ENCODE data around the gene MINDY4B.

The MINDY4B gene

DNA sequence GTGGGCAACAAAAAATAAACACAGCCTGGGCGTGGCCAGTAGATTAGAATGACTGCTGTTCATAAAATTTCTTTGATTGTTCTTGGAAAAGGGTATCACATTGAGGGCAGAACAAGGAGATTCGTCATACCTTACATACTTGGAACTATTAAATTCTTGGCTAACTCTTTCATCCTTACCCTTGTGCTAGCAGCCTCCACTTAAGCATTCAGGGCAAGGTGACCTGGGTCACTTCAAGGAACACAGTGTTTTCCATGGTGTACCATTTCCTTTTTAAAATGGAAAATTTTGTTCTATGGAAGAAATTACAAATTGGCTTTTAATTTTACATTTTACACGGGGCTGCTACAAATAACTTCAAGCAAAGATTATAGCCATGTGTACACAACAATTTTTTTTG is 60.8 kb downstream of the MINDY4B start:
- no peaks in the 10 kb centered on the region for H3K36me3 Mint-ChIP-seq

DNA sequence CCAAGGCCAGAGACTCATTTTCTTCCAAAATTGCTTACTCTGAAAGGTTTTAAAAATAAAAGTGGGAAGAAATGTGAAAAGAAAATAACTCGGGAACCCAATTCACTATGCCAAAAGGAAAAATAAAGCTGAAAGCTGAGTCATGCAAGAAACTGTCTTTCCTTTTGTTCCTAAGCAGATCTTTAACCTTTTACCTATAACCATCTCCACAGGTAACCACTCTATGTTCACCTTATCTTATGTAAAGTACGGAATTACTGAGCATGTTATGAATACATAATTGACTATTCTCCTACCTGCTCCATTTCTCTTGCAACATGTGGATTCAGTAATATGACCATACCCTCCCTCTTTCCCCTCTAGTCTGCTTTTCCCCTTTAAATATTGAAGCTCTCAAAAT is 62.0 kb downstream of the MINDY4B start:
- peaks cover 3% of the 10 kb centered on the region for H3K27me3 Mint-ChIP-seq
- H3K9me3 Mint-ChIP-seq (ENCODE audit: low read depth) = no peaks in the 10 kb centered on the region
- H3K4me1 Mint-ChIP-seq (ENCODE audit: low read depth) = no peaks in the 10 kb centered on the region
- no peak overlapping the region for H3K27ac Mint-ChIP-seq
- H3K36me3 Mint-ChIP-seq = no peaks in the 10 kb centered on the region
- H3K4me3 Mint-ChIP-seq = no peak overlapping the region

More for the DNA sequence above, 60.8 kb downstream of the MINDY4B start:
- no peak overlapping the region for H3K4me3 Mint-ChIP-seq
- H3K9me3 Mint-ChIP-seq (ENCODE audit: low read depth) = no peaks in the 10 kb centered on the region
- H3K27ac Mint-ChIP-seq = no peak overlapping the region
- no peaks in the 10 kb centered on the region for H3K4me1 Mint-ChIP-seq (ENCODE audit: low read depth)
- peaks cover 3% of the 10 kb centered on the region for H3K27me3 Mint-ChIP-seq

GRCh38 chr3:150840802-150841515 is 64.3 kb downstream of the MINDY4B start:
- H3K27me3 Mint-ChIP-seq = peaks cover 3% of the 10 kb centered on the region
- no peaks in the 10 kb centered on the region for H3K36me3 Mint-ChIP-seq
- no peak overlapping the region for H3K27ac Mint-ChIP-seq
- no peaks in the 10 kb centered on the region for H3K4me1 Mint-ChIP-seq (ENCODE audit: low read depth)
- H3K4me3 Mint-ChIP-seq = no peak overlapping the region
- no peaks in the 10 kb centered on the region for H3K9me3 Mint-ChIP-seq (ENCODE audit: low read depth)

GRCh38 chr3:150830745-150831144 is 74.5 kb downstream of the MINDY4B start:
- no peak overlapping the region for H3K27ac Mint-ChIP-seq

GRCh38 chr3:150830094-150830681 is 75.1 kb downstream of the MINDY4B start:
- Mint-ChIP-seq H3K27me3 (peaks cover 7% of the 10 kb centered on the region), H3K36me3 (no peaks in the 10 kb centered on the region), H3K9me3 (ENCODE audit: low read depth) (no peaks in the 10 kb centered on the region), H3K4me3 (no peak overlapping the region), H3K27ac (no peak overlapping the region), H3K4me1 (ENCODE audit: low read depth) (no peaks in the 10 kb centered on the region)

More at GRCh38 chr3:150830745-150831144, 74.5 kb downstream of the MINDY4B start:
- no peaks in the 10 kb centered on the region for H3K9me3 Mint-ChIP-seq (ENCODE audit: low read depth)
- H3K36me3 Mint-ChIP-seq = no peaks in the 10 kb centered on the region
- H3K27me3 Mint-ChIP-seq = peaks cover 7% of the 10 kb centered on the region
- H3K4me3 Mint-ChIP-seq = no peak overlapping the region
- no peaks in the 10 kb centered on the region for H3K4me1 Mint-ChIP-seq (ENCODE audit: low read depth)

DNA sequence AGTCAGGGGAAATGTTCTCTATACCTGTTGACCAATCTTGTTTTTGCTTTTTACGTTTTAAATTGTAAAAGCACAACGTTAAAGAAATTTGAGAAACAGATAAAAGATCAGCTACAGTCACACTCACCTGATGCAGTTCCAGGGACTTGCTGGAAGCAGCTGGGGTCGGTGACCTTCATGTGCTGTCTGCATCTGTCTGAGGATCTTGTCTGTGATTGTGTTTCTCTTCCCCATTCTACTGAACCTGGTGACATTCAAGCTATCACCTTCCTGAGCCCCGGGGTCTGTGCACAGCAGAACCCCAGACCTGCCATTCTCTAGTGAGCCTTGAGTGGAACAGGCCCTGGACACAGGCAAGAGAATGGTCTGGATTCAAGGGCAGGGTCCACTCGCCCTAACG is 75.8 kb downstream of the MINDY4B start:
- Mint-ChIP-seq H3K27me3 (peaks cover 7% of the 10 kb centered on the region), H3K4me1 (ENCODE audit: low read depth) (no peaks in the 10 kb centered on the region), H3K36me3 (no peaks in the 10 kb centered on the region), H3K9me3 (ENCODE audit: low read depth) (no peaks in the 10 kb centered on the region), H3K4me3 (no peak overlapping the region), H3K27ac (no peak overlapping the region)

- Mint-ChIP-seq H3K4me1 (ENCODE audit: low read depth) (no peaks in the 10 kb centered on the region), H3K4me3 (no peak overlapping the region), H3K9me3 (ENCODE audit: low read depth) (no peaks in the 10 kb centered on the region), H3K27me3 (peaks cover 7% of the 10 kb centered on the region), H3K27ac (no peak overlapping the region), H3K36me3 (no peaks in the 10 kb centered on the region)
These were observed 76.2 kb downstream of the MINDY4B start for GRCh38 chr3:150828997-150829396.

GRCh38 chr3:150828261-150828660 is 77.0 kb downstream of the MINDY4B start:
- H3K4me3 Mint-ChIP-seq = no peak overlapping the region
- H3K9me3 Mint-ChIP-seq (ENCODE audit: low read depth) = no peaks in the 10 kb centered on the region
- H3K27me3 Mint-ChIP-seq = peaks cover 7% of the 10 kb centered on the region
- no peaks in the 10 kb centered on the region for H3K4me1 Mint-ChIP-seq (ENCODE audit: low read depth)
- no peaks in the 10 kb centered on the region for H3K36me3 Mint-ChIP-seq
- H3K27ac Mint-ChIP-seq = no peak overlapping the region

DNA sequence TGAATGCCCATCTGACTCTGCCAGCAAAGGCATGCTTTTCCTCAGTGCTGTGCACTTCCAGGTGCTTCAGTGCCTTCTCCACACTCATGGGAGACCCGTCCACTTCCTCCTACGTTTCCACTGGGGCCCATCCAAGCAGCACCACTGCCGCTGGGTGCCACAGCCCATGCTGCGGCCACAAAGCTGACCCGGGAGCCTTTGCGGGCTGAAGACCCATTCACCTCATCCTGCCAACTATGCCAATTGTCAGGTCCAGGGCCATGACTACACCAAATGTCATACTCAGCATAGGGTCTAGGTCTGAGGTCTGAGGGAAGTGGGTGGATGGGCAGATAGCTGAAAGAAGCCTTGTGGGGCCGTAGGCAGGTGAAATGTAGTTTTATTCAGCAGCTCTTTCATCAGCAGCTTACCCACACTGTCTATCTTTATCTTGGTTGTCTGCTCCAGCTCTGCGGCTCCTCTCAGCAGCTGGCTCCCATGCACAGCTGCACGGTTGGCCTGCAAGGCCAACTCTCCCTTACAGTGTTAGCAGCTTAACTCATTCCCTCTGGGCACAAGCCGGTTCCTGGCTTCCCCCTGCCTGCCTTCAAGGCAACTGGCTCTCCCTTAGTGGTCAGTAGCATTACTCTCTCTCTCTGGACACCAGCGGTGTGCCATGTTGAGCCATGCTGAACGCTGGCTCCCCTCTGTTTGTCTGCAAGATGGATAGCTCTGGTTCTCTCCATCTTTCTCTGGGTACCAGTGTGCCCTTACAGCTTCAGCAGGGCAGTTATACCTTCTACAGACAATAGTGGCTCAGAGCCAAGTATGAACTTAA is 78.6 kb downstream of the MINDY4B start:
- Mint-ChIP-seq H3K9me3 (ENCODE audit: low read depth) (no peaks in the 10 kb centered on the region), H3K27me3 (peaks cover 7% of the 10 kb centered on the region), H3K4me1 (ENCODE audit: low read depth) (no peaks in the 10 kb centered on the region), H3K4me3 (no peak overlapping the region), H3K36me3 (no peaks in the 10 kb centered on the region), H3K27ac (no peak overlapping the region)

DNA sequence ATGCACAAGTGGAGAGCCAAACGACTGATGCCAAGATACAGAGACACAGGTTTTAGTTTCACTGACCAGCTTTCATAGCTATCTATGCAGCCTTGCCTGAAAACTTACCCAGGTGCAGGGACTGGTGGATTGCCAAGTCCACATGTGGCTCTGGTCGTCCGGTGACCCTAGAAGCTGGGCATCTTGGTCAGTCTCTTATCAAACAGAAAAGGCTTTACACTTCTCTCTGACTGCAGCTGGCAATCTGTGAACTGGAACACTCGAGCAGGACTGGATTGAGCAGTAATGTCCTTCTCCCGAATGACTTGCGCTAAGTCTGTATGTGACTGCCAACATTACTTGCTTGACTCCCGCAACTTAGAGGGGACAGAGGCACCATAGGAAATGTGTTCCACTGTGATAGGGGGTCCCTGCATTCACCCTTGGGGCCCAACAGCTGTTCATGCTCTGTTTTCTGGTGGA is 79.3 kb downstream of the MINDY4B start:
- H3K27ac Mint-ChIP-seq = no peak overlapping the region
- no peaks in the 10 kb centered on the region for H3K9me3 Mint-ChIP-seq (ENCODE audit: low read depth)
- H3K4me3 Mint-ChIP-seq = no peak overlapping the region
- H3K4me1 Mint-ChIP-seq (ENCODE audit: low read depth) = no peaks in the 10 kb centered on the region
- peaks cover 7% of the 10 kb centered on the region for H3K27me3 Mint-ChIP-seq
- no peaks in the 10 kb centered on the region for H3K36me3 Mint-ChIP-seq

- Mint-ChIP-seq H3K4me1 (ENCODE audit: low read depth) (no peaks in the 10 kb centered on the region), H3K9me3 (ENCODE audit: low read depth) (no peaks in the 10 kb centered on the region), H3K4me3 (no peak overlapping the region), H3K27ac (no peak overlapping the region), H3K27me3 (peaks cover 7% of the 10 kb centered on the region), H3K36me3 (no peaks in the 10 kb centered on the region)
These were observed 79.9 kb downstream of the MINDY4B start for GRCh38 chr3:150825192-150825915.

GRCh38 chr3:150823277-150823676 is 82.0 kb downstream of the MINDY4B start:
- Mint-ChIP-seq H3K27ac (no peak overlapping the region), H3K4me1 (ENCODE audit: low read depth) (no peaks in the 10 kb centered on the region), H3K4me3 (no peak overlapping the region), H3K27me3 (peaks cover 4% of the 10 kb centered on the region), H3K9me3 (ENCODE audit: low read depth) (no peaks in the 10 kb centered on the region), H3K36me3 (no peaks in the 10 kb centered on the region)

DNA sequence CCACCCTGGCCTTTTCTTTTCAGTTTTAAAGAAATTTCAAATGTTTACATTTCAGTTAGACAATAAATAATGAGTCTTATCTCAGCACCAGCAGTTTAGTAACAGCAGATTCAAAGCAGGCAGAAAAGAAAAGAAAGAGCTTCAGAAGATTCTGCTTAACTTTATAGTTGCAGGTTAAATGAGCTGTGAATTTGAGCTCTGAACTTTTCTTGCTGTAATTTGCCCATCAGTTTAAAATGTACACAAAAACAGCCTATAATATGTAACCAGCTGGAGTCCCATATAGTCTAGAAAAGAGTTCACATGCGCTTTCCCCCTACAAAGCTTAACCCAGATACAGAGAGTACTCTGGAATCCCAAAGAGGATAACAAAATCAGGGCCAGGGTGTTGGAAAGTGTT is 82.6 kb downstream of the MINDY4B start:
- no peaks in the 10 kb centered on the region for H3K27me3 Mint-ChIP-seq
- no peak overlapping the region for H3K4me3 Mint-ChIP-seq
- H3K4me1 Mint-ChIP-seq (ENCODE audit: low read depth) = no peaks in the 10 kb centered on the region
- no peaks in the 10 kb centered on the region for H3K9me3 Mint-ChIP-seq (ENCODE audit: low read depth)
- no peak overlapping the region for H3K27ac Mint-ChIP-seq
- no peaks in the 10 kb centered on the region for H3K36me3 Mint-ChIP-seq
